ENCODE data around the gene TRMT44.

The TRMT44 gene

DNA sequence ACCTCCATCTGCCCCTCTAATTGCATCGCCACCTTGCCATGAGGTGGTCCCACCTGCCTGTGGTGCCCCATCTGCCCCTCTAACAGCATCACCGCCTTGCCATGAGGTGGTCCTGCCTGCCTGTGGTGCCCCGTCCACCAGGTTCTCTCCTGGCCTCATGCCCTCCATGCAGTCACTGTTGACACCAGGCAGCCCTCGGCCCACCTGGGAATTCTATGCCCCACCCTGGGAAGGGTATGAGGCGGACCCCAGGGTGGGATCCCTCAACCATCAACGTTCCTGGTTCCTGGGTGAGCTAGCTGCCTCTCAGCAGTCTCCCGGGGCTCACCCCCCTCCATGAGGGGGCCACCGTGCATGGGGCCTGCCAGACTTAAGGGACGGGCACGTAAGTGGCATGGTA lies 38.9 kb upstream of the TRMT44 start:
- no peak overlapping the region for H3K4me3 ChIP-seq (ENCODE audit: low read depth, low read length)
- no peak for DNase-seq (ENCODE audit: low read depth)
- TF ChIP-seq, protein P1, sequence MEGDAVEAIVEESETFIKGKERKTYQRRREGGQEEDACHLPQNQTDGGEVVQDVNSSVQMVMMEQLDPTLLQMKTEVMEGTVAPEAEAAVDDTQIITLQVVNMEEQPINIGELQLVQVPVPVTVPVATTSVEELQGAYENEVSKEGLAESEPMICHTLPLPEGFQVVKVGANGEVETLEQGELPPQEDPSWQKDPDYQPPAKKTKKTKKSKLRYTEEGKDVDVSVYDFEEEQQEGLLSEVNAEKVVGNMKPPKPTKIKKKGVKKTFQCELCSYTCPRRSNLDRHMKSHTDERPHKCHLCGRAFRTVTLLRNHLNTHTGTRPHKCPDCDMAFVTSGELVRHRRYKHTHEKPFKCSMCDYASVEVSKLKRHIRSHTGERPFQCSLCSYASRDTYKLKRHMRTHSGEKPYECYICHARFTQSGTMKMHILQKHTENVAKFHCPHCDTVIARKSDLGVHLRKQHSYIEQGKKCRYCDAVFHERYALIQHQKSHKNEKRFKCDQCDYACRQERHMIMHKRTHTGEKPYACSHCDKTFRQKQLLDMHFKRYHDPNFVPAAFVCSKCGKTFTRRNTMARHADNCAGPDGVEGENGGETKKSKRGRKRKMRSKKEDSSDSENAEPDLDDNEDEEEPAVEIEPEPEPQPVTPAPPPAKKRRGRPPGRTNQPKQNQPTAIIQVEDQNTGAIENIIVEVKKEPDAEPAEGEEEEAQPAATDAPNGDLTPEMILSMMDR (conservative IDR thresholded peaks at IDR 0.05; ENCODE audit: low read depth, low read length), result no peak

DNA sequence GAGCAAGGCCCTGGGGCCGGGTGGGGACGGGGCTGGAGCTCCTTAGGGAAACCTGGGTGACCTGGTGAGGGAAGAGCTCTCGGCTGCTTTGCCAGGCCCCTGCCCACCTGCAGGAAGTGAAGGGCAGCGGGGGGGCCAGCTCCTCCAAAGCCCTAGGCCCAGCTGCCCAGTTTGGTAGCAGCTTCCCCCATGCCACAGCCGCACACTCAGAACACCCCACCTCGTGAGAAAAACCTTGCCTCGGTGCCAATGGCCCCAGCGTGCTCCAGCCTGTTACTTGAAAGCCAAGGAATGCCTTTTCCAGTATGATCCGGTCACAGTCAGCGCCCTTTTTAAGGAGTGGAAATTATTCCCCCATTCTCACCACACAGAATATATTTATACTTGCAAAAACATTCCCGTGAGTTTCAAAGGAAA lies 38.4 kb upstream of the TRMT44 start:
- no peak for DNase-seq (ENCODE audit: low read depth)
- TF ChIP-seq, protein P1 (conservative IDR thresholded peaks at IDR 0.05; ENCODE audit: low read depth, low read length), result no peak
- no peak overlapping the region for H3K4me3 ChIP-seq (ENCODE audit: low read depth, low read length)

DNA sequence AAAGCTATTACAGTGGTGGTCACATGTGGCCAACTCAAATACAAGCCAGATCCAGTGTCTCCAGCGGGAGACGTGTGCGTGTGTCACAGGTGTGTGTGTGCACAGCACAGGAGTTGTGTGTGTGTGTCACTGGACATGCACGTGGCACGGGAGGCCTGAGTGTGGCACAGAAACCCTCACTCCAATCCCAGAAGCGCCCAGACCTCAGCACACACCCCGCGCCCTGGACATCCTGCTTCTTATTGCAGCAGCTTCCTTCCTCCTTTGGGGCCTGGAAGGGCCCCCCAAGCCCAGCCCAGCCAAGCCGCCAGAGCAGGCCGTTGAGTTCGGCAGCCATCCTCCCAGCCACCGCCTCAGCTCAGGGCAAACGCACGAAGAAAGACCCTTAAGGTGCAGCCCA lies 37.9 kb upstream of the TRMT44 start:
- TF ChIP-seq, protein P1 (conservative IDR thresholded peaks at IDR 0.05; ENCODE audit: low read depth, low read length), result no peak
- DNase-seq (ENCODE audit: low read depth), result no peak
- no peak overlapping the region for H3K4me3 ChIP-seq (ENCODE audit: low read depth, low read length)

DNA sequence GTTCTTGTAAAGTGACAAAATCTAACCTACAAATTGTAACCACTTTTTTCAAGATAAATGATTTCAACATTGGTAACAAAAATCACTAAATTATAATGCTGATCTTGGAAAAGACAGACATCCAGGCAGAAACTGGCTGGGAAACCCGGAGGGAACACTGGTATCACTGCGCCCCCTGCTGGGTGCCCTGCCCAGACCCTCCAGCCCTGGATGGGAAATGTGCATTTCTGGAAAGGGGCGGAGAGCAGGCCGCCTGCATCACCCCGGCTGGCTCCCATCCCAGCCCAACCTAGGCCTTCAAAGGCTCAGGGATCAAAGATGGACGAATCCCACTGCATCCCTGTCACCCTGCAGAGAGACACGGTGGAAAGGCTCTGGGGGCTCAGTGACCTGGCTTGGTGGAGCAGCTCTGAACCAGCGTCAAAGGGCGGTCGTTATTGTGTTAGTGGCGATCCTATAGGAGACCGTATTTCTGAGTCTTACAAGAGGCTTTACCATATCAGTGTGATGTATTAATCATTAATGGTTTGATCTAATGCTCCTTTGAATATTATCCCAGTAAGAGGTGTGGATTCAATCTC lies 37.3 kb upstream of the TRMT44 start:
- TF ChIP-seq, protein P1 (conservative IDR thresholded peaks at IDR 0.05; ENCODE audit: low read depth, low read length), result peak; percentile 98
- H3K4me3 ChIP-seq (ENCODE audit: low read depth, low read length), result no peak overlapping the region
- peak; percentile 87 for DNase-seq (ENCODE audit: low read depth)

DNA sequence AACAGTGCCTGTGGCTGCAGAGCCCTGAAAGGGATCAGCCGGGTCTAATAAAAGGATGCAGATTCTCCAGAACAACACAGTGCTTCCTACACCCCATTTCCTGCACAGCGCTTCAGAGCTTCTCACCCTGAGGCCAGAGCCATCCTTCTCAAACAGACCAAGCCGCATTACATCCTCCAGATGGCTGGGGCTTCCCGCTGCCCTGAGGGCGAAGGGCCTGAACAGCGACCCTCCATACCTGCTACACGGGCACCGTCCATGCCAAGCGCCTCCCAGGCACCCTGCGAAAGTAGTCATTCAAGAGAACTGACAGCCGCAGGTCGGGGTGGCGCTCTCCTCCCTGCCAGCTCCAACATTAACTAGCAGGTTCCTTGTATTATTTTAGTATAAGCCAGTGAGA lies 36.6 kb upstream of the TRMT44 start:
- H3K4me3 ChIP-seq (ENCODE audit: low read depth, low read length), result no peak overlapping the region
- no peak for DNase-seq (ENCODE audit: low read depth)
- TF ChIP-seq, protein P1 (conservative IDR thresholded peaks at IDR 0.05; ENCODE audit: low read depth, low read length), result no peak

DNA sequence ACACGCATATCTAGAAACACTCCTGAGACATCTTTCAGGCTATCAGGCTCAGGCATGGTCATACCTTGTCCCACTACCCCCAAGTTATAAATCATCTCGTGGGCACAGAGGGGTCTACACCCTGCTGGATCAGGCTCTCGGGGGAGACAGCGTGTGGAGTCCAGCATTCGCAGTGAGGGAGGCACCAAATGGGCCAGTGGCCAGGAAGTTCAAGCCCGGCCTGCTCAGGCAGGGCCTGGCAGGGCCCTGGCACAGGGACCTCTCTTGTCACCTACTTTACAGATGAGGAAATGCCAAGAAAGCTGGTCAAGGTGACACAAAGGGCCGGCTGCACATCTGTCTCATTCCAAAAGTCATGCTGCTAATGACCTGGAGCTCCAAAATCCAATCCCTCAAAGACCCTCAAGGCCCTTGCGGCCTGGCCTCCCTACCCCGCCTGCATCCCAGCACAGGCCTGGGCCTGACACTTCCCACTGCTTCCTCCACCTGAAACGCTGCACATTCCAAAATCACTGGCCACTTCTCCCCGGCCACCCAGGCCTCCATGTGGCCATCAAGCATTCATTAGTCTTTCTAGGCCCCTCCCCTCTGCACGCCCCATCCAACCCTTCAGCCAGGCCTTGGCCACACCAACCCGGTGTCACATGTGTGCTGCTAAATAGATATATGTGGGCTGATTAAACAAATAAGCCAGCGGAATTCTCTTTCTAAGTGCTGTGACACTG lies 35.6 kb upstream of the TRMT44 start:
- H3K4me3 ChIP-seq (ENCODE audit: low read depth, low read length), result no peak overlapping the region
- TF ChIP-seq, protein P1 (conservative IDR thresholded peaks at IDR 0.05; ENCODE audit: low read depth, low read length), result no peak
- no peak for DNase-seq (ENCODE audit: low read depth)

DNA sequence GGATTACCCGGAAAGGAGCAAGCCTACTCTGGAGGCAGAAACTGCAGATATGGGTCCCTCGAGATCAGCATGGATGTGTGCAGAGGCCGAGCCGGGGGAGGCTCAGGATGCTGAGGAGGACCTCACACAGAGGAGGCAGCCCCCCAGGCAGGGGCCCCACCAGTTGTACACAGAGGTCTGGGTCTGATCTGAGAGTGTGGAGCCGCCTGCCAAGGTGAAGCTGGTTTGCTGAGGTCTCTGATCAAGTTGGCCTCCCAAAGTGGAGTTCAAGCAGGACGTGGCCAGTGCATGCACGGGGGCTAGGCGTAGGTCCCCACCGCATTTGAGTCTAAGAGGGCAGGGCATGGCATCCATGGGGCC lies 35.1 kb upstream of the TRMT44 start:
- TF ChIP-seq, protein P1 (conservative IDR thresholded peaks at IDR 0.05; ENCODE audit: low read depth, low read length), result no peak
- no peak overlapping the region for H3K4me3 ChIP-seq (ENCODE audit: low read depth, low read length)
- no peak for DNase-seq (ENCODE audit: low read depth)
